VCaP (cell line): Measurements from ENCODE around the gene PKM.
A peak's percentile ranks its signal among the peaks of the same experiment; 100 is the strongest.

Experiments used
- H3K27ac ChIP-seq: fragments of 450-650 bp; 2 replicates; pipeline ENCODE4 v1.5.1; 2017
- TF ChIP-seq, protein P1 (sequence below): fragments of 450-650 bp; conservative IDR thresholded peaks from 2 replicates; pipeline ENCODE4 v1.5.1; 2017; ENCODE audit warnings: mild to moderate bottlenecking, moderate library complexity

The PKM gene

DNA sequence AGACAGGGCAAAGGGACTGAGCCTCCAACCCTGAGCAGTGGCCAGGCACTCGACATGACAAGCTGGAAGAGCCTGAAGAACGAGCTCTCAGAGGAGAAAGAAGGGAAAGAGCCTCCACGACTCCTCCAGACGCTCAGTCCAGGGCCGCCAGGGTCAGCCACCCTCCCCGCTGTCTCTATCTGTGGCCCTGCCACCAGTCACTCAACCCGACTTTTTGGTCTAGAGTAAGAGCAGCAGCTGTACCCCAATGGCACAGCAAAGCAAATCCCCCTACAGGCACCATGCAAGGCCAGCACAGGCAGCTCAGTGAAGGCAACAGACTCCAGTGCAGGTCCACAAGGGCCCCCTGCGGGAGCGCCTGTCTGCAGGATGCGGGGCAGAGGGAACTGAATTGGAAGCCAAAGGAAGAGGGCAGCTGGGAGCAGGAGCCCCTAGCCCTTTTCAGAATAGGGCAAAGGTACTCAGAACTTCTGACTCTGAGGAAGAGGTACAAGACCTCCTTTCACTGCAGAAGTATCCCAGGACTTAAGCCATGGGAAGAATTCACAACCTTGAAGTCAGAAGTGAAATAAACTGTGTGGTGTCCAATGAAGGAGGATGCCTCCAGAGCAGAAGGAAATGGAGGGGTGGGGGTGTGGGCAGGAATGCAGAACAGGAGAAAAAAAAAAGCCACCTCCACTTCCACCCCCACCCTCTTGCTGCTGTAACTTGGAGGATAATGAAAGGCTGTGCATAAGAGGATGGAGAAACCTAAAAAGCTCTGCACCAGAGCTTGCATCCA is 24.9 kb downstream of the PKM start:
- TF ChIP-seq, protein P1, sequence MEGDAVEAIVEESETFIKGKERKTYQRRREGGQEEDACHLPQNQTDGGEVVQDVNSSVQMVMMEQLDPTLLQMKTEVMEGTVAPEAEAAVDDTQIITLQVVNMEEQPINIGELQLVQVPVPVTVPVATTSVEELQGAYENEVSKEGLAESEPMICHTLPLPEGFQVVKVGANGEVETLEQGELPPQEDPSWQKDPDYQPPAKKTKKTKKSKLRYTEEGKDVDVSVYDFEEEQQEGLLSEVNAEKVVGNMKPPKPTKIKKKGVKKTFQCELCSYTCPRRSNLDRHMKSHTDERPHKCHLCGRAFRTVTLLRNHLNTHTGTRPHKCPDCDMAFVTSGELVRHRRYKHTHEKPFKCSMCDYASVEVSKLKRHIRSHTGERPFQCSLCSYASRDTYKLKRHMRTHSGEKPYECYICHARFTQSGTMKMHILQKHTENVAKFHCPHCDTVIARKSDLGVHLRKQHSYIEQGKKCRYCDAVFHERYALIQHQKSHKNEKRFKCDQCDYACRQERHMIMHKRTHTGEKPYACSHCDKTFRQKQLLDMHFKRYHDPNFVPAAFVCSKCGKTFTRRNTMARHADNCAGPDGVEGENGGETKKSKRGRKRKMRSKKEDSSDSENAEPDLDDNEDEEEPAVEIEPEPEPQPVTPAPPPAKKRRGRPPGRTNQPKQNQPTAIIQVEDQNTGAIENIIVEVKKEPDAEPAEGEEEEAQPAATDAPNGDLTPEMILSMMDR, result no peak
- peak overlapping the region; percentile 42 for H3K27ac ChIP-seq

DNA sequence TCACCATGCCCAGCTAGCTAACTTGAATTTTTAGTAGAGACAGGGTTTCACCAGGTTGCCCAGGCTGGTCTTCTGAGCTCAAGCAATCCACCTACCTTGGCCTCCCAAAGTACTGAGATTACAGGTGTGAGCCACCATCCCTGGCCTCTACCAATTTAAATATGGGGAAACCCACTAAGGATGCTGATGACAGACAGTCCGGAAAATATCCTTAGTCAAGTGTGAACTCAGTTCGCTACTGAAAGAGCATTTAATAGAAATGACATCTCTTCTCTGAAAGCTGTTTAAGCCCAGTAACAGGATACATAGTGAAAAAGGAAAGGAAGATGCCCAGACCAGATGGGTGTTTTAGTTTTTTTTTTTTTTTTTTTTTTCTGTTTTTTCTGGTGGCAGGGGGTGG is 25.7 kb downstream of the PKM start:
- TF ChIP-seq, protein P1, result no peak
- H3K27ac ChIP-seq, result peak overlapping the region; percentile 42

DNA sequence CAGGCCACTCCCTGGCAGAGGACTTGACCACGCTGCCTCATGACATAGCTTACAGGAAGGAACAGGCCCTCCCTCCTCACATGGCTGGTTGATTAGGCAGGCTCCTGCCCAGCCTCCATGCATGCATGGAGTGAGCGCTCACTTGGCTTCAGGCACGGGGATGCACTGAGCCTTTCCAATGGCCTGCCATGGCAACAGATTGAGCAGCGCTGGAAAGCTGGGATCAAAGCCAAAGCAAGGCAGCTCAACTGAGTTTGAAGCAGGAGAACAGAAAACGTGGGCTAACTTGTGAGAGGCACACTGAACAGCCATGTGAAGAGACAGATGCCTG is 27.5 kb downstream of the PKM start:
- H3K27ac ChIP-seq, result peak overlapping the region; percentile 42
- TF ChIP-seq, protein P1, result no peak

DNA sequence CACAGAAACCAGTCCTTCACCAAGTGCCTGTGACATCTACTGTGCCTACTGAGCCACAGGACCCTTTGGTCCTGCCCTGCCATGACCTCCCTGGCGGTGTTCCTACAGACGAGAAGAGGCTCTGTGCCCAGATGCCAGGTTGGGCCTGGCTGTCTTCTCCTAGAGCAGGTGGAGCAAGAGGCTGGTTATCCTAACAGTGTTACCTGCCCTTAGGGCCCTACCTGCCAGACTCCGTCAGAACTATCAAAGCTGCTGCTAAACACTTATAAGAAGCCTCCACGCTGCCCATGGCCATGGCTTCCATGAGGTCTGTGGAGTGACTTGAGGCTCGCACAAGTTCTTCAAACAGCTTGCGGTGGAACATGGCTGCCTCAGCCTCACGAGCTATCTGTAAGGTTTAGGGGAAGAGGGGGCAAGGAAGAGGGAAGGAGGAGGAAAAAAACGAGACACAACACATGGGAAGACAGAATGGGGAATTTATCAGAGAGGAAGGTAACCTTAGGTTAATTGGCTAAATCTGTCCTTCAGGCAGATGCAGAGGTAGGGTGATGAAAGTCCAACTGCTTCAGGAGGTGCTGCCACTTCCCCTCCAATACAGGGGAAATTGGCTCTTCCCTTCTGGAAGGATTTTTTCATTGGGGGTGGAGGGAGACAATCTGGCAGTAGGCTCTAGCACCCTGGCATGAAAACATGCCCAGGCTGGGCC is 28.0 kb downstream of the PKM start:
- peak overlapping the region; percentile 42 for H3K27ac ChIP-seq
- TF ChIP-seq, protein P1, result no peak

DNA sequence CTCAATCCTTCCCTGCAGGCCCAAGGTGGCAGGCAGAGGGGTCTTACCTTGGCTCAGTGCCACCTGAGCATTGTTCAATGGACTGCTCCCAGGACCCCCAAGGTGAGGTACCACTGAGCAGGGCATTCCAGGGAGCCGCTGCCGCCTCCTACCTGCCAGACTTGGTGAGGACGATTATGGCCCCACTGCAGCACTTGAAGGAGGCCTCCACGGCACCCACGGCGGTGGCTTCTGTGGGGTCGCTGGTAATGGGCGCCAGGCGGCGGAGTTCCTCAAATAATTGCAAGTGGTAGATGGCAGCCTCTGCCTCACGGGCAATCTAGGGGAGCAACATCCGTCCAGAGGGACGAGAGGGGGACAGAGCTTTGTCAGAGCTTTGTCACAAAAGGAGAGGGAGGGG is 28.7 kb downstream of the PKM start:
- TF ChIP-seq, protein P1, result no peak
- H3K27ac ChIP-seq, result peak overlapping the region; percentile 42

DNA sequence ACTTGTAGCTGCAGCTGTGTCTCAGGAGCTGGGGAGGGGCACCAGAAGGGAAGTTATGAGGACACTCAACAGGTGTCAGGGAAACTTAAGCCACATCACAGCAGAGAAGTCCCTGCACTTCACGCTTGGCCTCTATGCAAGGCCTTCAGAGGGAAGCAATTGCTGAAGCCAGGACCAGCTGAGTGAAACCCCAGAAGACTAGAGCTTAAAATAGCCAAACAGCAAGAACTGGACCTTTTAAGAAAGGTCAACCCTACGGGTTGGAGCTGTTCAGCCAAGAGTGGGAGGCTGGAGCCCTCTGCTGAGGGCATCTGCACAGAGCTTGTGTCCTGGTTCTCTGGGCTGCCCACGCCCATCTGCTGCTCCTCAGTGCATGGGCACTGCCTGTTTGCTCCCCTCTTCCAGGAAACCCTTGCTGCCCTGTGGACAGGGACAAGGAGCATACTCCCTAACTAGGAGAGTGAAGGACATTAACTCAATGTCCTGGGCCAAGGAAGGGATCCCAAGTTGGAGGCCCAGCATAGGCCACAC is 29.5 kb downstream of the PKM start:
- TF ChIP-seq, protein P1, result no peak
- peak overlapping the region; percentile 42 for H3K27ac ChIP-seq

DNA sequence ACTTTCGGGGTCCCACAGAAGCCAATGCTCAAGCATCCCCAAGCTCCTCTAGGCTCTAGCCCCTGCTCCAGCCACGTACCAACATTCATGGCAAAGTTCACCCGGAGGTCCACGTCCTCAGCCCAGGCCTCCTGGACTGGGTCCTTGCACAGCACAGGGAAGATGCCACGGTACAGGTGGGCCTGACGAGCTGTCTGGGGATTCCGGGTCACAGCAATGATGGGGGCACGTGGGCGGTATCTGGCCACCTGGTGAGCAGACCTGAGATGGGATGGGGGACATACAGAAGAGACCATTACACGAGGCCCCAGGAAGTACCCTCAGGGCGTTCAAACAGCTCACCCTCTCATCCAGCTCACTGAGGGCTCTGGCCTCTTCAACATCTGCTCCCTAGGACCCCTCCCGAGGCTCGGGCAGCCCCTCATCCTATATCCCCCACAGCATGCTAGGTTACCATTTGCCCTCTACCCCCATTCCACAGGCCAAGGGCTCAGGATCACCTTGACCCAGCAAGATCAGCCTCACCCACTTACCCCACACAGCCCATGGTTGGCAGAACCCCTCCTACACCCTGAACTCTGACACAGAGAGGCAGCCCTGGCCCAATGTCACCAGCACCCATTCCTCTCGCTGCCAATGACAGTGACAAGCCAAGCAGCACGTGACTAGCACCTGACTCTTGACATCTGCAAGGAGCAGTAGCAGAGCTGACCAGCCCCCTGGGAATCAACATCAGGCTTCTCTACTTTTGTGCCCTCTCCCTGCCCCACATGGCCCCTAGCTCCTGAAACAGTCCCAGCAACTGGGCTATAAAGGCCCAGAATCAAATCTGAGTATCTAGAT is 30.4 kb downstream of the PKM start:
- TF ChIP-seq, protein P1, result no peak
- H3K27ac ChIP-seq, result peak overlapping the region; percentile 42
